Raji (cell line): ENCODE measurements around the gene C2orf81.
A peak's percentile ranks its signal among the peaks of the same experiment; 100 is the strongest.

Experiments used
- POLR2A ChIP-seq: IDR thresholded peaks from 2 replicates; pipeline ENCODE4 v1.6.1; 2011; ENCODE audit warnings: low read depth, low read length, control low read depth; ENCODE audit not compliant: insufficient read depth

The C2orf81 gene

DNA sequence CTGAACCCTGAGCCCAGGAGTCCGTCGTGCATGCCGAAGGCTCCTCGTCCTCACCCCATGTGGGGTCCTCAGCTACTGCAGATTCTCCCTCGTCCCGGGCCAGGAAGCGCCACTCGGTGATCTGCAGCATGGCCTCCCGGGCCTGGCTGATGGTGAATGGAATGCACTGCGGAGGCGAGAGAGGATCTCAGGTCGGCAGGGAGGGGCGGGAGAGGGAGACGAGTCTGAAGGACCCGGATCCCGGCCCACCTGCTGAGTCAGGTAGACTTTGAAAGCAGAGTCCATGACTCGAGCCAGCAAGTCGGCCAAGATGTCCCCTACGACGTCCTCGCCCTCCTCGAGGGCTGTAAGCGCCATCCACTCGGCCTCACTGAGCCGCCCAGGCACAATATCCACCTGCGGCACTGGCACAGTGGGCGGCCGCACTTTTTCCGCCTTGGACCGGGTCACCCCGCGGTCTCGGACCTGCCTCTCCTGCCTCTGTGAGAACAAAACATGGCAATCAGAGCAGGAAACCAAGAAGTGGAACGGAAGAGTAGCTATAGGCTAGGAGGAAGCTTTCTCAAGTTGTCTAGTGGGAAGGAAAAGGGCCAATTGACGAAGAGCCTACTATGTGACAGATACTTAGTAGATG lies 5.5 kb downstream of the C2orf81 start:
- TF ChIP-seq POLR2A = no peak

DNA sequence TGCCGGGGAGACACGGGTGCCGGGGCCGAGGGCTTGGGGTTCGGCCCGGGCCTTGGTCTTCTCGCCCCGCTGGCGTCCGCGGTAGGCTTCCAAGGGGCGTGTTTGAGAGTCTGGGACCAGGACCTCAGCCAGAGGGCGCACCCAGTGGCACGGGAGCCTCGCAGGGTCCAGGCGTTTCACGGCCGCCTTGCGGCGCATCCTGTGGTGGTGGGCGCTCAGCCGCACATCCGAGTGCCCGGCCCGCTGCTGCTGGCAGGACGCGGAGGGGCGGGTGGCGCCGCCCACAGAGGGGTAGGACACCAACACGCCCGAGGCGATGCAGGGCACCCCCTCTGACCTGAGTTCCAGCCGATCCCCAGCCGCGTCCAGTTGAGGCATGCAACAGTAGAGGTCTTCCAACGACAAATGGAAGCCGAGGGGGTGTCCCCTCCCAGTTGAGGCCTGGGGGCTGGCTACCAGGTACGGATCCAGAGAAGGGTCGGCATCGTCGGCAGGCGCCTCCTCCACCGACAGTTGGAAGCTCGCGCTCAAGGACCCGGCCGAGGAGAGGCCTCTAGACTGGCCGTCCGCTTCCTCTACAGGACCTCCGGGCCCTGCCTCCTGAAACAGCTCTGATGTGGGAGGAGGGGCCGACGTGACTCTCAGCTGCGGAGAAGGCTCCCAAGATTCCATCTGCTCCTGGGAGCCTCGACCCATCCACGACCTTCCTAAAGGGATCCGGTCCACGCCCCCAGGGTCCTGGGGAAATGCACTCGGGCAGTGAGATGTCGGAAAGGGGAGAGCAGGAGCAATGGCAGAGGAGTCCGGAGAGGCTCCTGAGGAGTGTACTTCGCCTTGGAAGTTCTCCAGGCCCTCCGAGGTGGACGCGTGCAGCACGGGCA lies 6.3 kb downstream of the C2orf81 start:
- no peak for TF ChIP-seq POLR2A

DNA sequence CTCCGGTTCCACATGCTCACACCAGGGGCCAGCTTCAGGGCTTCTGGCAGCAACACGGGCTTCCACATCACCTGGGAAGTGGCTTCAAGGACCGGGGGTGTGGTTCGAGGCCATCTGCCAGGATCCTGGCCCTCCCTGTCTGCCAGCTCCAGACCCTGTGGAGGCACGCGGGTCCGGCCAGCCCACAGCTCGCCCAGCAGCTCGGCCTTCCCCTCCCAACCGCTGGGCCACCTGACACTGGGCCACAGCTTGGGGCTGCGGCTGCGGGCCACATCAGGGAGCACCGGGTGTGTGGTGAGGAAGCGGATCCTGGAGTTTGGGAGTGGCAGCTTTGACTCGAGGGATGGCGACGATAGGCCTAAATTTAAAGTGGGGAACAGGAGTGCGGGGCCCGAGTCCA lies 7.0 kb downstream of the C2orf81 start:
- TF ChIP-seq POLR2A = no peak

DNA sequence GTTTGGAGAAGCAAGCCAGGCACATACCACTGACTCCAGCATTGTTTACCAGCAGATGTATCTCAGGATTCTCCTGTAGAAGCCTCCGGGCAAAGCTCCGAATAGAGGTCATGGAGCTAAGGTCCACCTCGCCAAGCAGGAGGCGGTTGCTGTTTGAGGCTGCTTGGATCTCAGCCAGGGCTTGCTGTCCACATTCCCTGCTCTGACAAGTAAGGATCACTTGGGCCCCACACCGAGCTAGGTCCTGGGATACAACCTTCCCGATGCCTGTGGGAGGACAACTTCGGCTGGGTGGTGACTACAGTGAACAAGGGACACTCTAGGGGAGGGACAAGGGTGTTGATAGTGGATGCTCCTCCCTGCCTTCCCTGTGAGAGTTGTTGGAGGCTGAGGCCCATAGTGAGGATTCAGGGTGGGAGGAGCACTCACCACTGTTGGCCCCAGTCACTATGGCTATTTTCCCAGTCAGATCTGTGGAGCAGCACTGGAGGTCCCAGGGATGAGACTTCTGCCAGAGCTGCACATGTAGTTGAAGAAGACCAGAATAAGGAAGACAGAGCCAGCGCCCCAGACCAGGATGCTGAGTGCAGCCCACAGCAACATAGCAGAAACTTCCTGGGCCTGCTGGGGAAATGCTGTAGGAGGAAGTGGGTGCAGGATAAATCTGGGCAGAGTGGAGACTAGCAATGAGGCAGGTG lies 8.3 kb downstream of the C2orf81 start:
- TF ChIP-seq POLR2A = no peak

DNA sequence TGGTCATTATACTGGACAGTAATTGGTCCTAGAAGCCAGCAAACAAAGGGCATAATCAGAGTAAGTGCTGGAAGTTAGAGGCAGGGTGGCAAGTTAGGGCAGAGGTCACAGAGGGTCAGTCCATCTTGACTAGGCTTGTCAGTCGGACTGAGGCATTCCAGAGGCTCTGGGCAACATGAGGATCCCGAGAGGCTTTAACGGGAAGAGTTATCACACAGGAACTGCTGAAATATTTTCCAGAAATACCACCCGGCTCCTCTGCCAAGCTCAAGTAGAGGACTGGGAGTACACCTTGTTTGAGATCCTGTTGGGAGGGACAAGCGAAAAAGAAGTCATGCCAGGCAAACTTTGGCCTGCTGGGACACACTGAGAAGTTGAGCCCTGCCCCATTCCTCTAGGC lies 13.7 kb downstream of the C2orf81 start:
- no peak for TF ChIP-seq POLR2A

DNA sequence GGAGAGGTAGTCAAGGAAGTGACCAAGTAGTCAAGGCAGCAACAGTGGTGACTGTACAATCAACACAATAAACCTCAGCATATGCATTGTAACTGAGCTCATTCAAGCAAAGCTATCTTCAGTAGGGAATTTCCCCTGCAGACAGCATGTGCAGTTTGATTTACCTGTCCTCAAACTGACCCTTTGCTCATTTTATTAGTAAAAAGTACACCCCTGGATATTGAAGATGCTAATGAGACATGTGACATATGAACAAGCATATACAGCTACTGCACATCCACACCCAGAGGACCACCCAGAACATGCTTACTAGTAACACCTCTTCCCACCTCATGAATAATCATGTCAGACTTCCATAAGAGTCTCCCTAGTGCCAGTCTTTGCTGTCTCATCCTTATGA lies 15.4 kb downstream of the C2orf81 start:
- no peak for TF ChIP-seq POLR2A

DNA sequence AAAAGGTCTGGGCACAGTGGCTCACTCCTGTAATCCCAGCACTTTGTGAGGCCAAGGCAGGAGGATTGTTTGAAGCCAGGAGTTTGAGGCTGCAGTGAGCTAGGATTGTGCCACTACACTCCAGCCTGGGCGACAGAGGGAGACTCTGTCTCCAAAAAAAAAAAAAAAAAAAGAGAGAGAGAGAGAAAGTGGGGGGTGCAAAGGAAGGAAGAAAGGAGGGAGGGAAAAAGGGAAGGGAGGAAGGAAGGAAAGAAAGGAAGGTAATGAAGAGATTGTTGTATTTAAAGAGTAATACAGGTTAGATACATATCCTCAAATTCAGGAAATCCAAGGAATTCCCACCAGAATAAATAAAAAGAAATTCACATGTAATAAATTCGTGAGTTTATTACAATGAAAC lies 19.5 kb downstream of the C2orf81 start:
- no peak for TF ChIP-seq POLR2A

DNA sequence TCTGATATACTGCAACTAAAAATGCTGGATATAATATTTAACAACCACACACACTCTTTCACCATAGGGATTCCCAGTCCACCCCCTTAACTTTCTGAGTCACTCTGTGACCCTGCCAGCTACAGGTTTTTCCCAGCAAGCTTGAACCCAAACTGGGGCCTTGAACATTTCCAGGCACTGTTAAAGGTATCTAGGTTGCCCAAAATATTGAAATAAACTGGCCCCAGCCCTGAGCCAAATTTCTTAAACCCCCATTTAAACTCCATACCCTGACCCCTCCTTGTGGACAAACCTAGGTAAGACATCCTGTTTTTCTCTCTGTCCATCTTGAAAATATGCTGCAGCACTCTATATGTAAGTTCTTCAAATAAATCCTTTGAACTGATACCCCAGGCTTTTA lies 21.6 kb downstream of the C2orf81 start:
- no peak for TF ChIP-seq POLR2A

DNA sequence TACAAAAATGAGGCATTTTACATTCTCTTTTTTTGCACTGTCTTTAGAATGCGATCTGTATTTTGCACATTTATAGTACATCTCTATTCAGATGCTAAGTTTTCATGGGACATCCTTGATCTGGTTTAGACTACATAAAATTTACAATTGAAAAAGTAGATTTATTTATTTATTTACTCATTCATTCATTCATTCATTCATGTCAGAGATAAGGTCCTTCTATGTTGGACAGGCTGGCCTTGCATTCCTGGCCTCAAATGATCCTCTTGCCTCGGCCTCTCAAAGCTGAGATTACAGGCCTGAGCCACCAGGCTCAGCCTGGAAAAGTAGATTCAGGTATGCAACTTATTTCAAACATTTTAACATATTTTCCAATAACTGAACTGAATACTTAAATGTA lies 25.3 kb downstream of the C2orf81 start:
- TF ChIP-seq POLR2A = no peak

DNA sequence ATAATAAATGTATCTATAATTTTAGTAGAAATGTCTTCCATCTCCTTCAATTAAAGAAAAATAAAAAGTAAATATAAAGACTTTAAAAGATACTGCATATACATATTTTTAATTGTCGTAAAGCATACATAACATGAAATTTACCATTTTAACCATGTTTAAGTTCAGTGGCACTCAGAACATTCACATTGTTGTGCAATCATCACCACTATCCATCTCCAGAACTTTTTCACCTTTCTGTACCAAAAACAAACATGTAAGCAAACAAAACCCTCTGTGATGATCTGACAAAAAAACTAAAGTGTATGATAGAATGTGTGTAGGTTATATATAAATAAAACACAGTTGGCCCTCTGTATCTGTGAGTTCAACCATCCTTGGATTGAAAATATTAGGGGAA lies 27.9 kb downstream of the C2orf81 start:
- no peak for TF ChIP-seq POLR2A

DNA sequence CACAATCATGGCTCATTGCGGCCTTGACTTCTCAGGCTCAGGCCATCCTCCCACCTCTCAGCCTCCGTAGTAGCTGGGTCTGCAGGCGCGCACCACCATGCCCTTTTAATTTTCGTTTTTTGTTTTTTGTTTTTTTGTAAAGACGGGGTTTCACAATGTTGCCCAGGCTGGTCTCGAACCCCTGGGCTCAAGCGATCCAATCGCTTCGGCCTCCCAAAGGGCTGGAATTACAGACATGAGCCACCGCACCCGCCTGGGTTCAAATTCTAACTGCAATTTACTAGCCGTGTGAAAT lies 29.0 kb downstream of the C2orf81 start:
- no peak for TF ChIP-seq POLR2A

DNA sequence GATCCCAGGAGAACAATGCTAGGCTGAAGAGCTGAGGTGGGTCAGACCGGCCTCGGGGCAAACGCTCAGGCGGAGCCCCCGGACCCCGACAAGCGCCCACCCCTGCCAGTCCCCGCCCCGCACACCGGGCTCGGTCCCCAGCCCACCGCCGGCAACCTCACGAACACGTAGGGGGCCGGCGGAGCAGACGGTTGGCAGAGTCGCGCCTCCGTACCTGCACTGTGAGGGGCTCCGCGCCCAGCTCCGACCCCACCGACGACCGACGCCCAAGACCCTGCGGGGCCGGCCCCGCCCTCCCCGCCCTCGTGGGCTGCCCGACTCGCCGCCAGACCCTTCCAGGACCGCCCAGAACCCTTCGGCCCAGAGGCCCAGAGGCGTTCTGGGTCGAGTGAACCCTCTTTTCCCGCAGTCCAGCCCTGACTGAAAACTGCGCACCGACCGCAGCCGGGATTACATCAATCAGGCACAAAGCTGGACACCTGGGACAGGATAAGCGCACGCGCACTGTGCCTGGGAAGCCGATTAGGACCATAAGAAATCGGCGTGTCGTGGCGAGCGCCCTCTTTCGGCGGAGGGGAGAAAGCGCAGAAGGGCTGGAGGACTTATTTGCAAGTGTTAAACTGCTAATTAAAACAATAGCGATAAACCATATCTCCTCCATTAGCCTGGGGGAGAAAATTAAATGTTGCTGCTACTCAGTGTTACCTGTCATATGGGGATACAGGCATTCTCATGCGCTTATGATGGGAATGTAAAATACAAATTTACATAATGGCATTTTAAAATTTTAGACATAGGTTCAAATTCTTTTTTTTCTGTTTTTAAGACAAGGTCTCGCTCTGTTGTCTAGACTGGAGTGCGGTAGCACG lies 29.6 kb downstream of the C2orf81 start:
- TF ChIP-seq POLR2A = peak; percentile 79

DNA sequence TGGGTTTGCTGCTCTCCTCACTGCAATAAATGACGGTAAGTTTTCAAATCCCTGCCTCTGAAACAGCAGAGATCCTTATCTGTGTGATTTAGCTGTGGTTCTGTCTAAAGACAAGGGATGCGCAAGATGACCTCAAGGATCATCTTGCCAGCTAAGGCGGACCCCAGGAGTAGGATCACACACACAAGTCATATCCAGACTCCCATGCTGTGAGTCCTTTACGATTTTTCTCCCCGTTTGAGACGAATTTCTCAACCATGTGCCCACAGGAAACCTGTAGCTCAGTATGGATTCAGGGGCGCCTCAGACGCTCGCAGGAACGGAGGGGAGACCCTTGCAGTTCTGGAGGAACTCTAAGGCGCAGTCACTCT lies 30.2 kb downstream of the C2orf81 start:
- no peak for TF ChIP-seq POLR2A

DNA sequence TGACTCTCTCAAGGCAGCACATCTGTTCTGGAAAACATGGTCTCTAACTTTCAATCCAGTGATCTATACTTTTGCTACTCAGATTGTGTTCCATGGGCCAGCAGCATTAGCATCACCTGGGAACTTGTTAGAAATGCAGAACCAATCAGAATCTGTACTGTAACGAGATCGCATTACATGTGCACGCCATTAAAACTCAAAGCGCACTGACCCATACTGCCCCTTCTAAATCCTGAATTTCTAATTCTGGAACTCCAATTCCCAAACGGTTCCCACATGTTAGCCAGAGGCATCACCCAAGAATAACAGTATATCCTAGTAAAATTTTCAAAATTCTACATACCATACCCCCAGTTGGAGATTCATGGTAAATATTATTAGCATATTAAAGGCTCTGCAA lies 30.8 kb downstream of the C2orf81 start:
- no peak for TF ChIP-seq POLR2A

DNA sequence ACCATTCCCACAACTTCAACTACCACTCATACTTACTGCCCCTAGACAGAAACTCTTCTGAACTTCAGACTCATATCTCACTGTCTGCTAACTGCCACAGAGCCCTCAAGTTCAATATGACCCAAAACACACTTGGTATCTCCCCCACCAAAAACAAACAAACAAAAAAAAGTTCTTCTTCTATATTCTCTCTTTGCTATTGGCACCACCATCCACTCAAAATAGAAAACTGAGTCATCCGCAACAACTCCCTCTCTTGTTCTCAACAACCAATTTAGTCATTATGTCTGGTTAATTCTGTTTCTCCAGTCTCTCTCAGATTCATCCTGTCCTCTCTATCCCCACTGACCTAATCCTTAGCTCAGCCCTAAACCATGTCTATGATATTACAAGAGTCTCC lies 34.1 kb downstream of the C2orf81 start:
- TF ChIP-seq POLR2A = no peak
